Chondrocyte (in vitro differentiated cells): ENCODE measurements around the gene PRKCA. TPM values are rescaled to one million over a fixed set of nuclear protein-coding genes. Genes with fewer than 3 reads are reported as not detected.
"Not testable (repeated sequence)": the region's sequence is repeated elsewhere in the genome, so short reads cannot be mapped to it uniquely, and the experiment has no call there.

Experiments used
- DNase-seq: peaks from one replicate; pipeline ENCODE4 v3.0.0; 2021; ENCODE audit warnings: mixed read lengths, low spot score
- H3K27ac Mint-ChIP-seq: one replicate; pipeline ENCODE4 v1.8.0; 2021; ENCODE audit warnings: mild to moderate bottlenecking, moderate library complexity, mixed read lengths; ENCODE audit not compliant: unreplicated experiment
- H3K27me3 Mint-ChIP-seq: 2 replicates; pipeline ENCODE4 v1.8.0; 2021; ENCODE audit warnings: low read depth, mixed read lengths
- H3K36me3 Mint-ChIP-seq: 2 replicates; pipeline ENCODE4 v1.8.0; 2021; ENCODE audit warnings: low read depth, mixed read lengths
- H3K4me1 Mint-ChIP-seq: 2 replicates; pipeline ENCODE4 v1.8.0; 2021; ENCODE audit warnings: low read depth, mild to moderate bottlenecking, mixed read lengths
- H3K4me3 Mint-ChIP-seq: one replicate; pipeline ENCODE4 v1.8.0; 2021; ENCODE audit warnings: mild to moderate bottlenecking, moderate library complexity, mixed read lengths; ENCODE audit not compliant: unreplicated experiment
- H3K9me3 Mint-ChIP-seq: 2 replicates; pipeline ENCODE4 v1.8.0; 2021; ENCODE audit warnings: low read depth, mixed read lengths
- long read RNA-seq: library from polyadenylated mRNA; stranded (forward); transcript quantifications from one replicate; pipeline ENCODE4 v2.0.0, GENCODE V29; 2021
- total RNA-seq: library from RNA; stranded (reverse); gene quantifications from 3 replicates; pipeline ENCODE4 v1.2.1, GENCODE V29; 2021
- TF ChIP-seq, protein P1 (sequence below): fragments of 200-600 bp; sonication (generic); IDR thresholded peaks from 2 replicates; pipeline ENCODE4 v1.5.0; 2021; ENCODE audit warnings: antibody characterized with exemption, mild to moderate bottlenecking, moderate library complexity

The PRKCA gene
- total RNA-seq: 51.5 to 83.1 TPM (median 54.1 TPM) in 3 replicates
- long read RNA-seq, full-length matches to known transcripts: 1 of 20 reads
- long read RNA-seq, partial matches to known transcripts: 3 of 20 reads
- long read RNA-seq, other reads (novel, unspliced or antisense): 16 of 20 reads

DNA sequence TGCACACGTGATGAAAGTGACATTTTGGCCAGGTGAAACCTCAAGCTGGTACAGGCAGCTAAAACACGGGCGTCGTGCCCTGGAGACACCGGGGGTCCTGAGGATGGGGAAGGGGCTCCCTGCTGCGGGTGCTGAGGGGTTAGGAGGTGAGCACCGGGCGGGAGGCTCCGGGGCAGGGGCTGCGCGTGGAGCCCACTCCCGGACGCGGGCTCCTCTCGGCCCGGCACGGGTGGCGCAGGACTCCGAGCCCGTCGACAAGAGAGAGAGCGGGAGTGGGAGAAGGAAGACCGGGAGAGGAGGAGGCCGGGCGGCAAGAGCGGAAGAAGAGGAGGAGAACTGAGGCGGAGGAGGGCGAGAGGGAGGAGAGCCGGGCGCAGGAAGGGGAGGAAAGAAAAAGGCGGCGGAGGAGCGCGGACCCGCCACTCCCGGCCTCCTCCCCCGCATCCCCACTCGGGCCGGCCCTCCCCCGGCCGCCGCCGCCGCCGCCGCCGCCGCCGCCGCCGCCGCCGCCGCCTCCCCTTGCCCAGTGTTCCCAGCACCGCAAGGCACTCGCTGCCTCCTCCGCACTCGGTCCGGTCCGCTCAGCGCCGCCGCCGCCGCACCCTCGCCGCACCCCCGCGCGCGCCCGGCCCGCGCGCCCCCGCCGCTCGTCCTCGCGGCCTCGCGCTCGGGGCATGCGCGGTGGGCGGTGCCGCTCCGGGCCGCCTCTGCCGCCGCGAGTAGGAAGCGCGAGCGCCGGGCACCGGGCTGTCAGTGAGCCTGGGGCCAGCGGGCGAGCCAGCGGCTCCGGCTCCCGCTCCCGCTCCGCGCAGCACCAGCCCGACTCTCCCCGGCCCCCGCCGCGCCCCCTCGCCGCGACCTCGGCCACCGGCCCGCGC lies at the start of gene PRKCA:
PRKCA (plus strand) TSS at position 750 of the 878 bp plus-strand sequence.
- Mint-ChIP-seq H3K4me3 (peak within 1 kb of the TSS; percentile 95), H3K27me3 (no peaks in the 10 kb centered on the region), H3K36me3 (peaks cover under 1% of the 10 kb centered on the region), H3K27ac (peak within 1 kb of the TSS; percentile 92), H3K4me1 (peaks cover 46% of the 10 kb centered on the region), H3K9me3 (no peaks in the 10 kb centered on the region)
- peak; percentile 90 for DNase-seq
- TF ChIP-seq, protein P1, sequence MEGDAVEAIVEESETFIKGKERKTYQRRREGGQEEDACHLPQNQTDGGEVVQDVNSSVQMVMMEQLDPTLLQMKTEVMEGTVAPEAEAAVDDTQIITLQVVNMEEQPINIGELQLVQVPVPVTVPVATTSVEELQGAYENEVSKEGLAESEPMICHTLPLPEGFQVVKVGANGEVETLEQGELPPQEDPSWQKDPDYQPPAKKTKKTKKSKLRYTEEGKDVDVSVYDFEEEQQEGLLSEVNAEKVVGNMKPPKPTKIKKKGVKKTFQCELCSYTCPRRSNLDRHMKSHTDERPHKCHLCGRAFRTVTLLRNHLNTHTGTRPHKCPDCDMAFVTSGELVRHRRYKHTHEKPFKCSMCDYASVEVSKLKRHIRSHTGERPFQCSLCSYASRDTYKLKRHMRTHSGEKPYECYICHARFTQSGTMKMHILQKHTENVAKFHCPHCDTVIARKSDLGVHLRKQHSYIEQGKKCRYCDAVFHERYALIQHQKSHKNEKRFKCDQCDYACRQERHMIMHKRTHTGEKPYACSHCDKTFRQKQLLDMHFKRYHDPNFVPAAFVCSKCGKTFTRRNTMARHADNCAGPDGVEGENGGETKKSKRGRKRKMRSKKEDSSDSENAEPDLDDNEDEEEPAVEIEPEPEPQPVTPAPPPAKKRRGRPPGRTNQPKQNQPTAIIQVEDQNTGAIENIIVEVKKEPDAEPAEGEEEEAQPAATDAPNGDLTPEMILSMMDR: peak; percentile 5

DNA sequence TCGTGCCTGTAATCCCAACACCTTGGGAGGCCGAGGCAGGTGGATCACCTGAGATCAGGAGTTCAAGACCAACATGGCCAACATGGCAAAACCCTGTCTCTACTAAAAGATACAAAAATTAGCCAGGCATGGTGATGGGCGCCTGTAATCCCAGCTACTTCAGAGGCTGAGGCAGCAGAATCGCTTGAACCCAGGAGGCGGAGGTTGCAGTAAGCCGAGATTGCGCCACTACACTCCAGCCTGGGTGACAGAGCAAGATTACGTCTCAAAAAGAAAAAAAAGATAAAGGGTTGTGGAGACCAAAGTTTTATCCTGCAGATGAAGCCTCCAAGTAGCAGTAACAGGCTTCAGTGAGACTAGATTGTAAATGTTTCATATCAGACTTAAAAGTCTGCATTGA lies 49.0 kb upstream of the PRKCA start:
- not testable (repeated sequence) for H3K9me3 Mint-ChIP-seq, DNase-seq, H3K27me3 Mint-ChIP-seq, H3K36me3 Mint-ChIP-seq, H3K27ac Mint-ChIP-seq, H3K4me1 Mint-ChIP-seq, H3K4me3 Mint-ChIP-seq

DNA sequence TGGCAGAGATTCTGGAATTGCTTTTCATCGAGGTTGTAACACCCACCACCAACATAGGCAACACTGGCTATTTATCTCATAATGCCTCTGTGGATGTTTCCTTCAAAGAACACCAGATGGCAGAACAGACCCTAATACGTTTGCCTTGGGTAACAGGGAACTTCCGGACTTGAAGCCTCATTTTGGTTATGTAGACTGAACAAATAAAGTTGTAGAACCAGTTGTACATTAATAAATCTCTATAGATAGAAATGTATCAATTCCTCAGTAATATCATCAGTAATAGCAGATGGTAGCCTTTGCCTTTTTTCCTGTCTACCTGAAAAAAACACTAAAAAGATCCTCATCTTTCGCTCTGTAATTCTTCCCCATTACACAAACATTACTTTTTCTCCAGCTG lies 47.3 kb upstream of the PRKCA start:
- Mint-ChIP-seq H3K27ac (no peak overlapping the region), H3K4me1 (peaks cover 4% of the 10 kb centered on the region), H3K36me3 (no peaks in the 10 kb centered on the region), H3K9me3 (no peaks in the 10 kb centered on the region), H3K4me3 (no peak overlapping the region), H3K27me3 (no peaks in the 10 kb centered on the region)
- DNase-seq: no peak
- TF ChIP-seq, protein P1: peak; percentile 95

DNA sequence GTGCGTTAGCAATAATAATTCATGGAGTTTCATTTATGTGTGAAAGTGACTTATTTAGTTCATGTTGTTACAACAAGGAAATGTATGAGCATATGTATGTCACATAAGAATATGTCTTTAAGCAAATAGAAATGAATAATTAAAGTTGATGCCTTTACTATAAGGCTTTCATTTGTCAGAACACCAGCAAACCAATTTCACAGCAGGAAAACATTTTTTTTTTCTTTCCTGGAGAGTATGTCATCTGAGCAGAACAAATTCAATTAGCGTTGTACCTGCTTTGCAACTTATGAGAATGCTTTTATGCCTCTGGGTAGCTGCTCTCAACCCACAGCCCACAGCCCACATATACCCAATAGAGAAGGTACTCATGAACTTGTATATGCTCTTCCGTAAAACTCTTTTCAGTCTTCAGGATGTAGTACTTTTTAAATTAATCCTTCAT lies 46.9 kb upstream of the PRKCA start:
- Mint-ChIP-seq H3K9me3 (no peaks in the 10 kb centered on the region), H3K36me3 (no peaks in the 10 kb centered on the region), H3K27me3 (no peaks in the 10 kb centered on the region), H3K4me3 (no peak overlapping the region), H3K27ac (no peak overlapping the region), H3K4me1 (peaks cover 4% of the 10 kb centered on the region)
- TF ChIP-seq, protein P1: no peak
- DNase-seq: no peak

DNA sequence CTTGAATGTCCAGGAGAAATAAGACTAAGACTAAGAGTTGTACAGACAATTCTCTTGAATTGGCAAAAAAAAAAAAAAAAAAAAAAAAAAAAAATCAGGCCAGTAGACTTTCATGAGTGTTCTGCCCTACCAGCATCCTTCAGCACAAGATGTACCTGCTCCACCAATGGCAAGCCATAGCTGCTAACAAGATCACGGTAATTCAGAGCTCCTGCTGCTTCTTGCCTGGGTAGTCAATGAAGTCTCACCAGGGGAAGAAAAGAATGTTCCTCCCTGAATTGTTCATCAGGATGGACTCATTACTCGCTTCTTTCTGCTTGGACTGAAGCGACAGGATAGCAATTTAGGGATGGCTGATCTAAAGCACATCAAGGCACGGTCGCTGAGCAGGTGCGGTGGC lies 42.1 kb upstream of the PRKCA start:
- Mint-ChIP-seq H3K4me3 (no peak overlapping the region), H3K27me3 (no peaks in the 10 kb centered on the region), H3K36me3 (no peaks in the 10 kb centered on the region), H3K27ac (no peak overlapping the region), H3K4me1 (peaks cover 2% of the 10 kb centered on the region), H3K9me3 (no peaks in the 10 kb centered on the region)
- TF ChIP-seq, protein P1: no peak
- no peak for DNase-seq
